ENCODE data around the gene CYP2C9. TPM values are rescaled to one million over a fixed set of nuclear protein-coding genes. Genes with fewer than 3 reads are reported as not detected.

CYP2C9 gene
- total RNA-seq, 3 donors from 2014 or later (not counting 1 experiment from before 2014, with no cell fraction given): not detected

DNA sequence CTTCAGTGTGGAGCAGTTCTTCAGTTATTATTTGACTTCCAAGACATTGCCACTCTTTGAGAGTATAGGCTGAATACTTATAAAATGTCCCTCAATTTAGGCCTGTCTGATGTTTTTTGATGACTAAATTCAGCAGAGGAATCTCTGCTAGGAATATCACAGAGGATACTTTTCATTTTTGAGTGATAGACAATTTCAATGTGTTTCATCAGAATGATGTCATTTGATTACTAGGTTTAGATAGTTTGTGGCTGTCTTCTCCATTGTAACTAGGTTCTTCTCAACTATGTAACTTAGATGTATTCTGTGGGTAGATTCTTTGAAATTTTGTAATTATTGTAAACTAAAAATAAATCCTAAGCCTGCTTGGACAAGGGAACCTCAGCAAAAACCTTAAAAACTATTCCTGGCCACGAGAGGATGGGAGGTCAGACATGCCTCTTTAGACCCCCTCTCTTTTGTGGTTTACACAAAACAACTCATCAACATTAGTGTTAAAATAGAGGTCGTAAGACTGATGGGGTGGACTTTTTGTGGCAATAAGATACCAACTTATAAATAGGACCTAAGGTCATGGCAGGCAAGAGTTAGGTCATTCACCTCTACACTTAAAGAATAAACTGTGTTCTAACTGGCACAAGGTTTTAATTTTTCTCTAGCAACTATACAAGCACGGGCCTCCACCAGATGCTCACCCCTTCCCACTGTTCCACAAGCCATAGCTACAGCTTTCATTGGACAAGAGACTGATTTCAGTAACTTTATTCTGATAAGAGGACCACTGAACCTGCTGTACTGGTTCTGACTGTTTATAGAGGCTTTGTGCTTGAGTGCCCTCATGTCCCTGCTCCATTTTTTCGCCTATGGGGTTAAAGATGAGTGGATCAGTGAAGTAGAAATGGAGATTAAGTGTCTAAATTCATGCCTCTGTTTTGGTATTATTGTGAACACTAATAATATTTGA, 97.2 kb downstream of the CYP2C9 start:
- intact Hi-C loops (cut with micrococcal nuclease): no loop called here
- Histone ChIP-seq H3K9me3 (ENCODE audit: control insufficient read depth, insufficient read depth, low read length) (no peaks in the 10 kb centered on the region), H3K36me3 (ENCODE audit: control insufficient read depth, insufficient read depth, low read length) (no peaks in the 10 kb centered on the region), H3K4me3 (ENCODE audit: low read length) (no peak overlapping the region), H3K27me3 (ENCODE audit: control insufficient read depth, insufficient read depth, low read length) (no peaks in the 10 kb centered on the region), H3K27ac (ENCODE audit: low read length) (no peak overlapping the region), H3K4me1 (ENCODE audit: control insufficient read depth, insufficient read depth, low read length) (no peaks in the 10 kb centered on the region)
- DNase-seq: no peak
- no peak for ATAC-seq
- H3K27ac Mint-ChIP-seq: no peak overlapping the region
- no peak for TF ChIP-seq CTCF (IDR thresholded peaks at IDR 0.05)
- H3K4me3 Mint-ChIP-seq: no peak overlapping the region
- WGBS (ENCODE audit: insufficient coverage): 56% methylated on average over 2 of the region's 4 CpGs
- no peaks in the 10 kb centered on the region for H3K27me3 Mint-ChIP-seq (ENCODE audit: low read depth in 2 of 2)
- peaks cover 9% of the 10 kb centered on the region for H3K36me3 Mint-ChIP-seq
- no peaks in the 10 kb centered on the region for H3K4me1 Mint-ChIP-seq
- peaks cover 0 to 3% of the 10 kb centered on the region in 2 donors for H3K9me3 Mint-ChIP-seq

GRCh38 chr10:95039281-95039680, 100.8 kb downstream of the CYP2C9 start:
- no peaks in the 10 kb centered on the region for H3K4me1 Mint-ChIP-seq
- no peak for TF ChIP-seq CTCF (IDR thresholded peaks at IDR 0.05)
- no peaks in the 10 kb centered on the region for H3K9me3 Mint-ChIP-seq
- DNase-seq: no peak
- H3K36me3 Mint-ChIP-seq: no peaks in the 10 kb centered on the region
- Histone ChIP-seq H3K9me3 (ENCODE audit: control insufficient read depth, insufficient read depth, low read length) (no peaks in the 10 kb centered on the region), H3K27me3 (ENCODE audit: control insufficient read depth, insufficient read depth, low read length) (no peaks in the 10 kb centered on the region), H3K4me3 (ENCODE audit: low read length) (no peak overlapping the region), H3K36me3 (ENCODE audit: control insufficient read depth, insufficient read depth, low read length) (no peaks in the 10 kb centered on the region), H3K4me1 (ENCODE audit: control insufficient read depth, insufficient read depth, low read length) (no peaks in the 10 kb centered on the region), H3K27ac (ENCODE audit: low read length) (no peak overlapping the region)
- no peaks in the 10 kb centered on the region for H3K27me3 Mint-ChIP-seq (ENCODE audit: low read depth in 2 of 2)
- no peak for ATAC-seq
- intact Hi-C loops (cut with micrococcal nuclease): no loop called here
- no CpG with 5 or more reads among the region's 2 CpGs for WGBS (ENCODE audit: insufficient coverage)
- H3K27ac Mint-ChIP-seq: no peak overlapping the region
- no peak overlapping the region for H3K4me3 Mint-ChIP-seq

Other genes starting within 250 kb of the CYP2C9 start
- not detected for gene CYP2C19, start 176.0 kb upstream of the CYP2C9 start, total RNA-seq
- gene CYP2C8, start 130.8 kb downstream of the CYP2C9 start, total RNA-seq: under 1 TPM; 0.23 to 0.49 (median 0.45) TPM